ENCODE data around the gene ATXN1.

GRCh38 chr6:16564436-16564835, 196.8 kb downstream of the ATXN1 start:
- TF ChIP-seq CTCF (conservative IDR thresholded peaks at IDR 0.05; ENCODE audit: low read depth in 2 of 2) (no peak), ZNF331 (CRISPR knock-in tag; IDR thresholded peaks at IDR 0.05; ENCODE audit: low read depth) (no peak), REST (IDR thresholded peaks at IDR 0.05; ENCODE audit: unreplicated experiment) (no peak), EZH2 (IDR thresholded peaks at IDR 0.05; ENCODE audit: low read depth, unreplicated experiment) (no peak), POLR2AphosphoS5 (IDR thresholded peaks at IDR 0.05; ENCODE audit: low read depth) (no peak)

All from GM23338 (cell line).